Measurements from ENCODE around the gene KBTBD4. TPM values are rescaled to one million over a fixed set of nuclear protein-coding genes. Genes with fewer than 3 reads are reported as not detected.

KBTBD4 gene
- total and polyA plus RNA-seq, 2 of the 8 experiments (the other 6 are each of a cell fraction or from before 2014, with no cell fraction given) = 12.0 to 19.5 TPM

DNA sequence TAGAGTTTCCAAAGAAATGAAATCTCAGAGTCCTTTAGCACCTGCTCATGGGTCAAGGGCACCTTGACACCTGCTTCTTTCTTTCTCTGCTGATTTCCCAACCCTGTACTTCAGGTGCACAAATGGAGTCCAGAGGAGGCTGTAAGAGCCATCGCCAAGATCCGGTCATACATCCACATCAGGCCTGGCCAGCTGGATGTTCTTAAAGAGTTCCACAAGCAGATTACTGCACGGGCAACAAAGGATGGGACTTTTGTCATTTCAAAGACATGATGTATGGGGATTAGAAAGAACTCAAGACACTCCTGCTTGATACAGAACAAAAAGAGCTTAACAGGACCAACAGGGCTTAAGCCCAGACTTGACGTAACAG lies 7.4 kb downstream of the KBTBD4 start:
- H2AFZ ChIP-seq (ENCODE audit: low read length) = no peak overlapping the region
- H3K4me1 ChIP-seq (replicated peaks in 1 of 4; ENCODE audit: control insufficient read depth in 3 of 4, insufficient read depth in 4 of 4, low read length in 3 of 4) = no peaks in the 10 kb centered on the region
- no peak overlapping the region for H2BK20ac ChIP-seq (ENCODE audit: low read length)
- no peaks in the 10 kb centered on the region for H3K23me2 ChIP-seq (ENCODE audit: low read depth, low read length)
- no peak overlapping the region for H3K23ac ChIP-seq (ENCODE audit: insufficient read length)
- ChIA-PET CTCF (ENCODE audit: partially characterized antibody) (interaction anchor here (2.0 kb wide), 1 partner anchor 46 kb away, joined by 5 read pairs; no protein-coding TSS in a partner anchor), POLR2A (ENCODE audit: partially characterized antibody) (interaction anchor here (0.6 to 2.1 kb wide), 6 partner anchors 9 to 184 kb away, joined by 3 to 11 read pairs (median 3); partner anchors contain the start of gene CELF1)
- no peak overlapping the region for H3K27ac ChIP-seq (ENCODE audit: low read depth, low read length)
- no peak overlapping the region for H2BK120ac ChIP-seq (replicated peaks; ENCODE audit: low read depth, low read length)
- WGBS, 2 experiments (ENCODE audit: extremely low coverage in 1 of 2, insufficient coverage in 1 of 2, insufficient read length in 1 of 2, insufficient replicate concordance in 2 of 2, low coverage in 1 of 2, low lambda C conversion rate in 2 of 2, missing lambda C conversion rate in 1 of 2) = 95% methylated on average over 4 of the region's 4 CpGs; no CpG with 5 or more reads in 1 of the 2 experiments
- no peak overlapping the region for H3K14ac ChIP-seq (ENCODE audit: insufficient read length)
- no peaks in the 10 kb centered on the region for H3K9me3 ChIP-seq (ENCODE audit: insufficient read depth in 2 of 2, low read depth in 1 of 2, low read length in 1 of 2)
- H3K56ac ChIP-seq (replicated peaks; ENCODE audit: insufficient read length, low read depth, low read length) = no peak overlapping the region
- H4K5ac ChIP-seq (ENCODE audit: insufficient read length, low read depth, low read length) = no peak overlapping the region
- H3K4me3 ChIP-seq (ENCODE audit: extremely low read depth in 1 of 4, insufficient read depth in 2 of 4, low read depth in 3 of 4, low read length in 4 of 4) = no peak overlapping the region
- H4K8ac ChIP-seq (ENCODE audit: extremely low read depth, insufficient read depth, low read length) = no peak overlapping the region
- FAIRE-seq = no peak
- H2BK15ac ChIP-seq (ENCODE audit: low read length) = no peak overlapping the region
- no peak overlapping the region for H3K18ac ChIP-seq (ENCODE audit: extremely low read depth, low read length)
- no peak overlapping the region for H3K4me2 ChIP-seq (ENCODE audit: insufficient read depth in 1 of 2, low read depth in 2 of 2, low read length in 2 of 2)
- H3K4ac ChIP-seq (replicated peaks; ENCODE audit: insufficient read length, low read depth, low read length) = no peak overlapping the region
- H2AK5ac ChIP-seq (ENCODE audit: low read depth, low read length) = no peak overlapping the region
- DNase-seq (ENCODE audit: low read depth in 1 of 2, low spot score in 2 of 2) = no peak
- H2BK5ac ChIP-seq (ENCODE audit: low read depth, low read length) = no peak overlapping the region
- H2BK12ac ChIP-seq (ENCODE audit: low read depth, low read length) = no peak overlapping the region
- peaks cover 0 to 8% of the 10 kb centered on the region in 2 experiments for H4K20me1 ChIP-seq (replicated peaks in 1 of 2; ENCODE audit: control insufficient read depth in 1 of 2, insufficient read depth in 2 of 2, low read length in 2 of 2)
- H3K27me3 ChIP-seq (replicated peaks in 1 of 4; ENCODE audit: control insufficient read depth in 3 of 4, extremely low read depth in 1 of 4, insufficient read depth in 3 of 4, low read length in 3 of 4) = no peaks in the 10 kb centered on the region
- H3K79me1 ChIP-seq (ENCODE audit: low read depth, low read length) = peaks cover 8% of the 10 kb centered on the region; the same call in 1 of the 2 replicates
- H4K91ac ChIP-seq (replicated peaks; ENCODE audit: insufficient read length, low read length) = no peak overlapping the region
- no peak overlapping the region for H3K9ac ChIP-seq (replicated peaks in 1 of 4; ENCODE audit: extremely low read depth in 1 of 4, low read depth in 3 of 4, low read length in 3 of 4)
- H3K79me2 ChIP-seq (ENCODE audit: control insufficient read depth in 1 of 2, insufficient read depth in 2 of 2, low read length in 2 of 2) = peaks cover 0 to 13% of the 10 kb centered on the region in 2 experiments; a peak in 2 of 4 replicates
- H3K36me3 ChIP-seq (ENCODE audit: control insufficient read depth in 2 of 4, insufficient read depth in 4 of 4, low read length in 3 of 4) = peaks cover 11 to 40% (median 23%) of the 10 kb centered on the region in 4 experiments
- TF ChIP-seq GABPA (IDR thresholded peaks at IDR 0.05; ENCODE audit: borderline replicate concordance, insufficient read depth, low read length) (no peak), SIN3A (conservative IDR thresholded peaks at IDR 0.05 in 1 of 2, IDR thresholded peaks at IDR 0.05 in 1 of 2; ENCODE audit: low read depth in 1 of 2, low read length in 2 of 2) (no peak), BRCA1 (IDR thresholded peaks at IDR 0.05; ENCODE audit: low read depth, low read length) (no peak), YY1 (IDR thresholded peaks at IDR 0.05; ENCODE audit: low read depth, low read length) (no peak), TCF12 (IDR thresholded peaks at IDR 0.05; ENCODE audit: low read depth, low read length) (no peak), RBBP5 (IDR thresholded peaks at IDR 0.05; ENCODE audit: borderline replicate concordance, low read depth, low read length) (no peak), EGR1 (IDR thresholded peaks at IDR 0.05; ENCODE audit: borderline replicate concordance, low read depth, low read length) (no peak), SP2 (IDR thresholded peaks at IDR 0.05; ENCODE audit: low read length) (no peak), ATF3 (IDR thresholded peaks at IDR 0.05; ENCODE audit: insufficient read depth, low read depth, low read length) (no peak)
- TF ChIP-seq, protein P1, sequence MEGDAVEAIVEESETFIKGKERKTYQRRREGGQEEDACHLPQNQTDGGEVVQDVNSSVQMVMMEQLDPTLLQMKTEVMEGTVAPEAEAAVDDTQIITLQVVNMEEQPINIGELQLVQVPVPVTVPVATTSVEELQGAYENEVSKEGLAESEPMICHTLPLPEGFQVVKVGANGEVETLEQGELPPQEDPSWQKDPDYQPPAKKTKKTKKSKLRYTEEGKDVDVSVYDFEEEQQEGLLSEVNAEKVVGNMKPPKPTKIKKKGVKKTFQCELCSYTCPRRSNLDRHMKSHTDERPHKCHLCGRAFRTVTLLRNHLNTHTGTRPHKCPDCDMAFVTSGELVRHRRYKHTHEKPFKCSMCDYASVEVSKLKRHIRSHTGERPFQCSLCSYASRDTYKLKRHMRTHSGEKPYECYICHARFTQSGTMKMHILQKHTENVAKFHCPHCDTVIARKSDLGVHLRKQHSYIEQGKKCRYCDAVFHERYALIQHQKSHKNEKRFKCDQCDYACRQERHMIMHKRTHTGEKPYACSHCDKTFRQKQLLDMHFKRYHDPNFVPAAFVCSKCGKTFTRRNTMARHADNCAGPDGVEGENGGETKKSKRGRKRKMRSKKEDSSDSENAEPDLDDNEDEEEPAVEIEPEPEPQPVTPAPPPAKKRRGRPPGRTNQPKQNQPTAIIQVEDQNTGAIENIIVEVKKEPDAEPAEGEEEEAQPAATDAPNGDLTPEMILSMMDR (IDR thresholded peaks at IDR 0.05; ENCODE audit: control extremely low read depth in 1 of 3, insufficient read depth in 1 of 3, low read depth in 1 of 3, low read length in 3 of 3) = no peak
